ENCODE data around the gene ULK1.

The ULK1 gene

DNA sequence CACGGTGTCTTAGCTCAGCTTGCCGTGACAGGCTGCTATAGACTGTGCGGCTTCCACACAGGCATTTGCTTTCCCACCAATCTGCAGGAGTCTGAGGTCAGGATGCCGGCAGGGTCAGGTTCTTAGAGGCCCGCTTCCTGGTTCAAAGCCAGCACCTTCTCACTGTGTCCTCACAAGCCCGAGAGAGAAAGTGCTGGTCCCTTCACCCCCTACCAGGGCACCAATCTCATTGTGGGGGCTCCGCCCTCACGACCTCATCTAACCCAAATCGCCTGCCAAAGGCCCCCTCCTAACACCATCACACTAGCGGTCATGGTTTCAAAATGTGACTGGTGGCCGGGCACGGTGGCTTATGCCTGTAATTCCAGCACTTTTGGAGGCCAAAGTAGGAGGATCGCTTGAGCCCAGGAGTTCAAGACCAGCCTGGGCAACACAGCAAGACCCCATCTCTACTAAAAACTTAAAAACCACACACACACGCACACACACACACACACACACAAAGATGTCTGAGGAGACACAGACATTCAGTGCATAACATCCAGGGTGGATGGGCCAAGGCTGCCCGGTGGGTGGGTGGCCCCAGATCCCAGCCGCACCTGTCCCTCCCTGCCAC lies 39.5 kb upstream of the ULK1 start:
- H3K4me3 ChIP-seq (ENCODE audit: low read depth, low read length) = no peak overlapping the region
- H3K27ac ChIP-seq (ENCODE audit: extremely low read depth, low read depth, low read length) = no peak overlapping the region
- H3K36me3 ChIP-seq (ENCODE audit: control insufficient read depth in 2 of 2, insufficient read depth in 1 of 2, low read length in 2 of 2) = no peaks in the 10 kb centered on the region
- TF ChIP-seq ZNF121 (tag by site-specific recombination; IDR thresholded peaks at IDR 0.05) (peak; percentile 91), ZSCAN4 (tag by site-specific recombination; IDR thresholded peaks at IDR 0.05) (peak; percentile 38; the same call in 1 of the 2 replicates), ZNF350 (tag by site-specific recombination; IDR thresholded peaks at IDR 0.05) (no peak), ZNF776 (tag by site-specific recombination; IDR thresholded peaks at IDR 0.05; ENCODE audit: borderline replicate concordance) (no peak)
- POLR2A ChIA-PET = no interaction called here
- CTCF ChIA-PET = no interaction called here
- H3K9me3 ChIP-seq (ENCODE audit: control insufficient read depth, insufficient read depth, low read depth, low read length) = no peaks in the 10 kb centered on the region
- no peaks in the 10 kb centered on the region for H3K4me1 ChIP-seq (ENCODE audit: control insufficient read depth, insufficient read depth, low read length)

DNA sequence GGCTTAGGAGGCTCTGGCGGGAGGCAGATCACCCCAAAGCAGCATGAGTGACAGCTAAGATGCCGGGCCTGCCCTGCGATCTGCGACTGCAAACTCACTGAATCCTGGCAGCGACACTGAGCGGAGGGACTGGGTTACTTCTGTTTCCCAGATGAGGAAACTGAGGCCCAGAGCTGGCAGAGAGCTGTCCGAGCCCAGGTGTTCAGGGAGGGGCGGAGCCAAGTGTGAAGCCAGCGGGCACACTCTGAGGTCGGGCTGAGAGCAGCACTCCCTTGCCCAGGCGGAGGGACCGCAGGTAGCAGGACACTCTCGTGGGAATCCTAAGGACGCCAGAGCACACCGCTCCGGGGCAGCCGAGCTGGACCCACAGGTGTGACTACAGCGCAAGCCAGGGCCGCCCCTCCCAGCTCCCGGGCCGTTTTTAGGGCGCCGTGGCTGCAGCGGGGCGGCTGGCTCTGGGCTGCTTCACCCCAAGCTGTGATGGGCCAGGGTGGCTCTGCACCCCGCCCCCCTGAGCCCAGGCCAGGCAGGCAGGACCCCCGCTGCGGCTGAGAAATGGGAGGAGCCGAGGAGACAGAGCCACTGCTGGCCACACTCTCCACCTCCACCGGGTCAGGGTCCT lies 38.8 kb upstream of the ULK1 start:
- H3K36me3 ChIP-seq (ENCODE audit: control insufficient read depth in 2 of 2, insufficient read depth in 1 of 2, low read length in 2 of 2) = no peaks in the 10 kb centered on the region
- no peaks in the 10 kb centered on the region for H3K4me1 ChIP-seq (ENCODE audit: control insufficient read depth, insufficient read depth, low read length)
- CTCF ChIA-PET = no interaction called here

DNA sequence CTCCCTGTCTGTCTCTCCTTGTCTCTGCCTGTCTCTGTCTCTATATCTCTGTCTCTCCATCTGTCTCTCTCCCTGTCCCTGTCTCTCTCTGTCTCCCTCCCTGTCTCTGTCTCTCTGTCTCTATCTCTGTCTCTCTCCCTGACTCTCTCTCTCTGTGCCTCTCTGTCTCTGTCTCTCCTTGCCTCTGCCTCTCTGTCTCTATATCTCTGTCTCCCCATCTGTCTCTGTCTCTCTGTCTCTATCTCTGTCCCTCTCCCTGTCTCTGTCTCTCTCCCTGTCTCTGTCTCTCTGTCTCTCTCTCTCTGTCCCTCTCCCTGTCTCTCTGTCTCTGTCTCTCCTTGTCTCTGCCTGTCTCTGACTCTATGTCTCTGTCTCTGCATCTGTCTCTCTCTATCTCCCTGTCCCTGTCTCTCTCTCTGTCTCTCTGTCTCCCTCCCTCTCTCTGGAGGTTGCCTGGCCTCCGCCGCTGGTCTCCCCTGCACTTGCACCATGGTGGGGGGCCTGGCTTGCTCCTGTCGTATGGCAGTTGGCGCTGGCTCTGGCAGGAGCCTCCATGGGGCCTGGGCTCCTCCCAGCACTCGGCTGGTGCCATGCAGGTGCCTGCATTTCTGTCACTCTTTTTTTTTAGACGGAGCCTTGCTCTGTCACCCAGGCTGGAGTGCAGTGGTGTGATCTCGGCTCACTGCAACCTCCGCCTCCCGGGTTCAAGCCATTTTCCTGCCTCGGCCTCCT lies 37.9 kb upstream of the ULK1 start:
- POLR2A ChIA-PET = no interaction called here
- Histone ChIP-seq H3K9me3 (ENCODE audit: control insufficient read depth, insufficient read depth, low read depth, low read length) (no peaks in the 10 kb centered on the region), H3K27ac (ENCODE audit: extremely low read depth, low read depth, low read length) (no peak overlapping the region), H3K4me1 (ENCODE audit: control insufficient read depth, insufficient read depth, low read length) (no peaks in the 10 kb centered on the region), H3K36me3 (ENCODE audit: control insufficient read depth in 2 of 2, insufficient read depth in 1 of 2, low read length in 2 of 2) (no peaks in the 10 kb centered on the region), H3K4me3 (ENCODE audit: low read depth, low read length) (no peak overlapping the region)
- TF ChIP-seq ZNF514 (tag by site-specific recombination; IDR thresholded peaks at IDR 0.05) (0 out of 2 replicates have a peak, but pooled peaks have one; percentile 9), ZNF354C (tag by site-specific recombination; IDR thresholded peaks at IDR 0.05; ENCODE audit: borderline replicate concordance, low read depth) (0 out of 2 replicates have a peak, but pooled peaks have one; percentile 7), KLF10 (tag by site-specific recombination; IDR thresholded peaks at IDR 0.05) (no peak), ZNF311 (tag by site-specific recombination; IDR thresholded peaks at IDR 0.05; ENCODE audit: borderline replicate concordance) (peak; percentile 76; the same call in 1 of the 2 replicates), ZNF148 (tag by site-specific recombination; IDR thresholded peaks at IDR 0.05; ENCODE audit: borderline replicate concordance) (0 out of 2 replicates have a peak, but pooled peaks have one; percentile 11), ZNF202 (tag by site-specific recombination; IDR thresholded peaks at IDR 0.05; ENCODE audit: borderline replicate concordance) (peak; percentile 86; the same call in 1 of the 2 replicates), ZNF555 (tag by site-specific recombination; conservative IDR thresholded peaks at IDR 0.05) (no peak), ZNF248 (tag by site-specific recombination; IDR thresholded peaks at IDR 0.05) (peak; percentile 41; the same call in 1 of the 2 replicates)
- CTCF ChIA-PET = no interaction called here

More for the DNA sequence above, 38.8 kb upstream of the ULK1 start:
- H3K27ac ChIP-seq (ENCODE audit: extremely low read depth, low read depth, low read length) = no peak overlapping the region
- H3K9me3 ChIP-seq (ENCODE audit: control insufficient read depth, insufficient read depth, low read depth, low read length) = no peaks in the 10 kb centered on the region
- POLR2A ChIA-PET = no interaction called here
- H3K4me3 ChIP-seq (ENCODE audit: low read depth, low read length) = no peak overlapping the region
- TF ChIP-seq ZNF404 (tag by site-specific recombination; IDR thresholded peaks at IDR 0.05) (no peak), ZNF202 (tag by site-specific recombination; IDR thresholded peaks at IDR 0.05; ENCODE audit: borderline replicate concordance) (no peak), GLIS2 (tag by site-specific recombination; IDR thresholded peaks at IDR 0.05) (peak; percentile 29; the same call in 1 of the 2 replicates), ZNF19 (tag by site-specific recombination; IDR thresholded peaks at IDR 0.05; ENCODE audit: low read depth) (no peak), ZNF155 (tag by site-specific recombination; IDR thresholded peaks at IDR 0.05) (no peak), ZNF776 (tag by site-specific recombination; IDR thresholded peaks at IDR 0.05; ENCODE audit: borderline replicate concordance) (no peak), ZFP69B (tag by site-specific recombination; IDR thresholded peaks at IDR 0.05) (no peak)
- TF ChIP-seq, protein P1, sequence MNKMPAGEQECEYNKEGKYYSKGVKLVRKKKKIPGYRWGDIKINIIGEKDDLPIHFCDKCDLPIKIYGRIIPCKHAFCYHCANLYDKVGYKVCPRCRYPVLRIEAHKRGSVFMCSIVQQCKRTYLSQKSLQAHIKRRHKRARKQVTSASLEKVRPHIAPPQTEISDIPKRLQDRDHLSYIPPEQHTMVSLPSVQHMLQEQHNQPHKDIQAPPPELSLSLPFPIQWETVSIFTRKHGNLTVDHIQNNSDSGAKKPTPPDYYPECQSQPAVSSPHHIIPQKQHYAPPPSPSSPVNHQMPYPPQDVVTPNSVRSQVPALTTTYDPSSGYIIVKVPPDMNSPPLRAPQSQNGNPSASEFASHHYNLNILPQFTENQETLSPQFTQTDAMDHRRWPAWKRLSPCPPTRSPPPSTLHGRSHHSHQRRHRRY (tag by site-specific recombination; IDR thresholded peaks at IDR 0.05) = no peak
- TF ChIP-seq, protein P2, sequence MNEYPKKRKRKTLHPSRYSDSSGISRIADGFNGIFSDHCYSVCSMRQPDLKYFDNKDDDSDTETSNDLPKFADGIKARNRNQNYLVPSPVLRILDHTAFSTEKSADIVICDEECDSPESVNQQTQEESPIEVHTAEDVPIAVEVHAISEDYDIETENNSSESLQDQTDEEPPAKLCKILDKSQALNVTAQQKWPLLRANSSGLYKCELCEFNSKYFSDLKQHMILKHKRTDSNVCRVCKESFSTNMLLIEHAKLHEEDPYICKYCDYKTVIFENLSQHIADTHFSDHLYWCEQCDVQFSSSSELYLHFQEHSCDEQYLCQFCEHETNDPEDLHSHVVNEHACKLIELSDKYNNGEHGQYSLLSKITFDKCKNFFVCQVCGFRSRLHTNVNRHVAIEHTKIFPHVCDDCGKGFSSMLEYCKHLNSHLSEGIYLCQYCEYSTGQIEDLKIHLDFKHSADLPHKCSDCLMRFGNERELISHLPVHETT (tag by site-specific recombination; IDR thresholded peaks at IDR 0.05) = no peak
